Measurements from ENCODE around the gene PRKAG1. TPM values are rescaled to one million over a fixed set of nuclear protein-coding genes. Genes with fewer than 3 reads are reported as not detected.

Gene PRKAG1
- polyA plus RNA-seq, 1 donor from 2014 or later = 71.0 TPM

GRCh38 chr12:48967991-48968390 is 50.6 kb downstream of the PRKAG1 start:
- no peaks in the 10 kb centered on the region for H3K36me3 ChIP-seq (ENCODE audit: insufficient read depth, low read length)
- H3K4me3 ChIP-seq (ENCODE audit: low read length) = no peak overlapping the region
- no peaks in the 10 kb centered on the region for H3K79me2 ChIP-seq (replicated peaks; ENCODE audit: insufficient read depth, low read length)
- H3K9me2 ChIP-seq (ENCODE audit: insufficient read depth, low read length) = no peaks in the 10 kb centered on the region
- no peaks in the 10 kb centered on the region for H4K20me1 ChIP-seq (ENCODE audit: insufficient read depth)
- peaks cover 85% of the 10 kb centered on the region for H3K27me3 ChIP-seq (ENCODE audit: insufficient read depth, low read depth, low read length)
- H3K27ac ChIP-seq (ENCODE audit: low read length) = no peak overlapping the region
- no peak overlapping the region for H3K4me2 ChIP-seq (ENCODE audit: low read length)
- H3K9ac ChIP-seq (ENCODE audit: low read length) = no peak overlapping the region
- no peak for TF ChIP-seq RAD21 (conservative IDR thresholded peaks at IDR 0.05)
- no peak for TF ChIP-seq SMC3 (conservative IDR thresholded peaks at IDR 0.05; ENCODE audit: poor library complexity)
- H3F3A ChIP-seq (ENCODE audit: insufficient read depth, low read length, poor library complexity, severe bottlenecking) = no peaks in the 10 kb centered on the region
- no peak overlapping the region for H2AFZ ChIP-seq (ENCODE audit: low read depth, low read length)
- H3K9me3 ChIP-seq (ENCODE audit: low read length) = no peaks in the 10 kb centered on the region

- Histone ChIP-seq H3K9me3 (ENCODE audit: low read length) (no peaks in the 10 kb centered on the region), H2AFZ (ENCODE audit: low read depth, low read length) (no peak overlapping the region), H3F3A (ENCODE audit: insufficient read depth, low read length, poor library complexity, severe bottlenecking) (no peaks in the 10 kb centered on the region), H3K27ac (ENCODE audit: low read length) (no peak overlapping the region), H3K36me3 (ENCODE audit: insufficient read depth, low read length) (no peaks in the 10 kb centered on the region), H4K20me1 (ENCODE audit: insufficient read depth) (no peaks in the 10 kb centered on the region), H3K9me2 (ENCODE audit: insufficient read depth, low read length) (no peaks in the 10 kb centered on the region), H3K4me2 (ENCODE audit: low read length) (no peak overlapping the region), H3K9ac (ENCODE audit: low read length) (no peak overlapping the region), H3K27me3 (ENCODE audit: insufficient read depth, low read depth, low read length) (peaks cover 76% of the 10 kb centered on the region), H3K79me2 (replicated peaks; ENCODE audit: insufficient read depth, low read length) (no peaks in the 10 kb centered on the region), H3K4me3 (ENCODE audit: low read length) (no peak overlapping the region)
- no peak for TF ChIP-seq POLR2AphosphoS5 (IDR thresholded peaks at IDR 0.05)
- TF ChIP-seq CTCF (IDR thresholded peaks at IDR 0.05; ENCODE audit: poor library complexity, severe bottlenecking) = no peak
- TF ChIP-seq REST (IDR thresholded peaks at IDR 0.05; ENCODE audit: borderline replicate concordance) = no peak
- no peak for TF ChIP-seq SMC3 (conservative IDR thresholded peaks at IDR 0.05; ENCODE audit: poor library complexity)
- no peak for TF ChIP-seq TAF1 (IDR thresholded peaks at IDR 0.05; ENCODE audit: low read depth)
- TF ChIP-seq RAD21 (conservative IDR thresholded peaks at IDR 0.05) = no peak
- no peak for TF ChIP-seq MXI1 (conservative IDR thresholded peaks at IDR 0.05; ENCODE audit: poor library complexity, severe bottlenecking)
- no peak for TF ChIP-seq EP300 (conservative IDR thresholded peaks at IDR 0.05; ENCODE audit: poor library complexity, severe bottlenecking)
- no peak for TF ChIP-seq EZH2 (IDR thresholded peaks at IDR 0.05; ENCODE audit: borderline replicate concordance, insufficient read depth, low read length, poor library complexity, severe bottlenecking)
These were observed 52.2 kb downstream of the PRKAG1 start for GRCh38 chr12:48966177-48966895.
